GM12892 (cell line): ENCODE measurements around the gene FAM72B.
"Not testable (repeated sequence)": the region's sequence is repeated elsewhere in the genome, so short reads cannot be mapped to it uniquely, and the experiment has no call there.

Experiments used
- DNase-seq: peaks from one replicate; pipeline ENCODE4 v3.0.0; 2011; ENCODE audit not compliant: insufficient read length
- FAIRE-seq: peaks from 2 replicates; lab custom pipeline; 2011; peaks lifted over from hg19 to GRCh38; lab: Jason Lieb, UNC

The FAM72B gene

GRCh38 chr1:121156958-121157603 is 27.1 kb downstream of the FAM72B start:
- not testable (repeated sequence) for FAIRE-seq, DNase-seq

GRCh38 chr1:121155671-121156358 is 28.3 kb downstream of the FAM72B start:
- not testable (repeated sequence) for DNase-seq

GRCh38 chr1:121154811-121155210 is 29.3 kb downstream of the FAM72B start:
- FAIRE-seq: not testable (repeated sequence)

More at GRCh38 chr1:121155671-121156358, 28.3 kb downstream of the FAM72B start:
- FAIRE-seq: not testable (repeated sequence)

GRCh38 chr1:121152788-121153187 is 31.4 kb downstream of the FAM72B start:
- FAIRE-seq, DNase-seq: not testable (repeated sequence)

More at GRCh38 chr1:121154811-121155210, 29.3 kb downstream of the FAM72B start:
- DNase-seq: not testable (repeated sequence)

- FAIRE-seq, DNase-seq: not testable (repeated sequence)
These were observed 32.8 kb downstream of the FAM72B start for GRCh38 chr1:121151294-121151693.

- not testable (repeated sequence) for DNase-seq
These were observed 35.5 kb downstream of the FAM72B start for GRCh38 chr1:121148489-121149190.

GRCh38 chr1:121140393-121140792 is 43.7 kb downstream of the FAM72B start:
- not testable (repeated sequence) for FAIRE-seq, DNase-seq

More at GRCh38 chr1:121148489-121149190, 35.5 kb downstream of the FAM72B start:
- FAIRE-seq: not testable (repeated sequence)

GRCh38 chr1:121131494-121131893 is 52.6 kb downstream of the FAM72B start:
- DNase-seq, FAIRE-seq: not testable (repeated sequence)

GRCh38 chr1:121118480-121118824 is 65.7 kb downstream of the FAM72B start:
- not testable (repeated sequence) for FAIRE-seq, DNase-seq
